ENCODE data around the gene HDX.

DNA sequence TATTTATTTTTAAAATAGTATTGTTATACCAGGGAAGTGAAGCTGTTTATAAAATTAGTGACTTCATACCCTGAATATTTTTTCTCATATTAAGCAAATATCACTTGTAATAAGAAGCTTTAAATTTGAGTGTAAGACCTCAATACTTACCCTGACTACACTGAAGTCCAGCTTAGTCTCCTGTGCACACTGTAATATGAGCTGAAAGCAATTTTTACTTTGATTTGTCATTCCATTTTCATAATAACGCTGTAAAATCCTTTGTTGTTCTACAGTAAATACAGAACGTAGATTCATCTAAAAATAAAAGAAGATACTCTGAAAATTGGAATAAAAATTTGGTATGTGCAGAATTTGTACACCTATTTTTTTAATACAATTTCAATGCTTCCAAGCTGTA lies 27.2 kb downstream of the HDX start:
- TF ChIP-seq CTCF (IDR thresholded peaks at IDR 0.05) (no peak), POLR2A (IDR thresholded peaks at IDR 0.05) (no peak)

Data from prostate gland (tissue), 2 donors.